ENCODE data around the gene SREBF1.

The SREBF1 gene

DNA sequence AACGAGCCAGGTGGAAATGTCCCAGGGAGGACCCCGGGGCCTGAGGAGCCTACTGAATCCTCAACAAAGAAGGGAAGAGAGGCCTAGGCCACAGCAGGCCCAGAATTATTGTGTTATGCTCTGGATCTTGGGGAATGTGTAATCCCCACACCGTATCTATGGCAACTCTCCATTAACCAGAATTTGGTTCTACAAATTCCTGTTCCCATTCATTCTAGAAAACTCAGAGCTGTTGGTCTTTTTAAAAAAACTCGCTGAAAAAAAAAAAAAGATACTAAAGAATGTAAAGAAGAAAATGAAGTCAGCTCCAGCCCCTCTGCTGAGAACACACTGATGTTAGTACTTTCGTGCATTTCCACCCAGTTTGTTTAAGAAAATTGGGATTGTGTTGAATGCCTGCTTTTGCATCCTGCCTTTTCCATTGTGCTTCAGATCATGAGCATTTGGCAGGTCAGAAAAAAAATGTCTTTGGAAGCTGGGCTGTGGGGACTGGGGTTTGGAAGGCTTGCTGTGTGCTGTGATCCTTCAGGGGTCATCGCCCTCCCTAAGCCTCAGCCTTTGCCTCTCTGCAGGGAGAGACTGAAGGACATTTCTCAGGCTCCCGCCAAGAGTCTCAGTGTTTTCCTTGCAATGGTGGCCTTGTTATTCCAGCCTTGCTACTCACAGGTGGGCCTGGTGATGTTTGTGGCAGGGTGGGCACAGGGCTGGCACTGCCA lies 69.5 kb downstream of the SREBF1 start:
- H3K27ac ChIP-seq = no peak overlapping the region
- TF ChIP-seq, protein P1, sequence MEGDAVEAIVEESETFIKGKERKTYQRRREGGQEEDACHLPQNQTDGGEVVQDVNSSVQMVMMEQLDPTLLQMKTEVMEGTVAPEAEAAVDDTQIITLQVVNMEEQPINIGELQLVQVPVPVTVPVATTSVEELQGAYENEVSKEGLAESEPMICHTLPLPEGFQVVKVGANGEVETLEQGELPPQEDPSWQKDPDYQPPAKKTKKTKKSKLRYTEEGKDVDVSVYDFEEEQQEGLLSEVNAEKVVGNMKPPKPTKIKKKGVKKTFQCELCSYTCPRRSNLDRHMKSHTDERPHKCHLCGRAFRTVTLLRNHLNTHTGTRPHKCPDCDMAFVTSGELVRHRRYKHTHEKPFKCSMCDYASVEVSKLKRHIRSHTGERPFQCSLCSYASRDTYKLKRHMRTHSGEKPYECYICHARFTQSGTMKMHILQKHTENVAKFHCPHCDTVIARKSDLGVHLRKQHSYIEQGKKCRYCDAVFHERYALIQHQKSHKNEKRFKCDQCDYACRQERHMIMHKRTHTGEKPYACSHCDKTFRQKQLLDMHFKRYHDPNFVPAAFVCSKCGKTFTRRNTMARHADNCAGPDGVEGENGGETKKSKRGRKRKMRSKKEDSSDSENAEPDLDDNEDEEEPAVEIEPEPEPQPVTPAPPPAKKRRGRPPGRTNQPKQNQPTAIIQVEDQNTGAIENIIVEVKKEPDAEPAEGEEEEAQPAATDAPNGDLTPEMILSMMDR (conservative IDR thresholded peaks at IDR 0.05) = no peak

DNA sequence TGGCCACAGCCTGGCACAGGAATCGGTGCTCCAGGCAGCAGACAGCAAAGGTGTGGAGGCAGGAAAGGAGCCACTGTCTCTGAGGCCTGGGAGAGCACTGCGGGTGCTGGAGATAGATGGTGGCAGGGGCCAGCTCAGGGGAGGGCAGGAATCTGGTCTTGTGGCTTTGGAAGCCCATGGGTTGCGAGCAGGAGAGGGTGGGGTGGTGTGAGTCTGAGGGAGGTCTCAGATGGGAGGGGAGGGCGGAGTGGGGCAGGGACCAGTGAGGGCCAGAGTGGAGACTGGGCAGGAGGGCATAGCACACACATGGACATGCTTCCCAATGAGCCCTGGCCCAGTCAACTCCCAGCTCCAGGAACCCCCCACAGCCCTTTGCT lies 70.1 kb downstream of the SREBF1 start:
- no peak overlapping the region for H3K27ac ChIP-seq
- TF ChIP-seq, protein P1 (conservative IDR thresholded peaks at IDR 0.05) = no peak

DNA sequence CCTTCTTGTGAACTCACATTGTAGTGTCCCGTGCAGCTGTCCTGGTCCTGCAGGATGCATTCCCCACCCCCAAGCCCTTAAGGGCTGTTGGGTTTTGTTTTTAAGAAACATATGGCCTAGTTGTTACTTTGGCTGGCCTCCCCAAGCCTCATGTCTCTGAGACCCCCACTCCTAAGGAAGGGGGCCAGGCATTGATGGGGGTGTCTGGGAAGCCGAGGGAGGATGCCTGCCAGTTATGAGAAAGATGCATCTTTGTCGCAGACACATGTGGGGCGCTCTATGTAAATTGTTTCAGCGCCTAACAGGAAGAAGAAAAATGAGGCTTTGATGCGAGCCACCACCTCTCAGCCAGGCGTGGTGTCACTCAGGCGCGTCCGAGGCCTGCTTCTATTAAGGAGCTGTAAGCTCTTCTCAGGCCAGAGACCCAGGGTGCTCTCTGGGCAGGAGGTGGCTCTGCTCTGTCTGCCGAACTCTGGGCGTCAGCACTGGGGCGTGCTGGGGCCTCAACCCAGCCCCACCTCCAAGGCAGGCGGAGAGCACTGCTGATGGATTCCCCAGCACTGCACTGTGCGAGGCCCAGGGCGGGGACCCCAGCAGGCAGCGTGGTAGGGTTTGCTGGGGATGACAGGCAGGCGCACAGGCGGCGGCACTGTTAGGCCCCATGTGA lies 70.6 kb downstream of the SREBF1 start:
- H3K27ac ChIP-seq = no peak overlapping the region
- TF ChIP-seq, protein P1 (conservative IDR thresholded peaks at IDR 0.05) = no peak

DNA sequence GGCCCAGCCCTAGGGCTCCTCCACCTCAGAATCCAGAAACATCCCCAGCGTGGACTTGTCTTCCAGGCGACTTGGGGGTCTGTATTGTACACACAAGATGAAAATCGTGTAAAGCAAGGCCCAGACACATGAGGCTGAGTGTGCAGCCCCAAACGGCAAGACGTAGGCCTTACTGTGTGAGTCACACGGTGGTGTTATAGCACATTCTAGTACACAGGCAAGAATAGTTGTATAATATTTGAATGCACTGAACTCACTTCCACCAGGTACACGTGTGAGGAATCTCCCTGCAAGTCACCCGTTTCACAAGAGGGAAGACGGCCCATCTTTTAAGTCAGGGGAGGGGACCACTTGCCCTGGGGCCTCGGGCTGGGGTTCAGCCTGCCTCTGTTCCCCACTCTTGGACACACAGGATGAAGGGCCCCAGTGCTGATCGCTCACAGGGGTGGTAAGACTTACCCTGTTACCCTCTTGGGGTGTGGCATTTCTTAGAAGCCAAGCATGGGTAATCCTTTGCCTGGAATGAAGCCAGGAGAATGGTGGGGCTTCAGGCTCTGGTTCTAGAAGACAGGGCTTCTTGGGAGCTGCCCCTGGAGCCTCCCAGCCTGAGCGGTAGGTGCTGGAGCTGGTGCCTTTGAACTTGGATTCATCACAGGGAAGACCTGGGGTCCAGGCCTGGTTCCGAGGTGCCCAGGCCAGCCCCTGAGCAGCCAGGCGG lies 71.3 kb downstream of the SREBF1 start:
- no peak overlapping the region for H3K27ac ChIP-seq
- TF ChIP-seq, protein P1 (conservative IDR thresholded peaks at IDR 0.05) = no peak

DNA sequence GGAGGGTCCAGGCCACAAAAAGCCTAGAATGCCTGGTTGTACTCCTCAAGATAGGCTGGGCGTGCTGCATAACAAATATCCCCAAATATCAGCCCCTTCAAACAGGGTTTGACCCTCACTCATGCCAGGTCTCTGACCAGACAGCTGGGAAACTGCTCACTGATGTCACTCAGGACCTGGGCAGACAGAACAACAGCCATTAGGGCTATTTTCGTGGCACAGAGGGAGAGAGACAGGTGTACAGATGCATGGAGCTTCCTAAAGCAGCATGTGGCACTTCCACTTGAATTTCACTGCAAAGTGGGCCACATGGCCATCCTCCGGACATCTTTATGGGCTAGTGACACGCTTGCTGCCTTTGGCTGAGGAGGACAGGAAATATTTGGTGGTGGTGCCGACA lies 73.1 kb downstream of the SREBF1 start:
- TF ChIP-seq, protein P1 (conservative IDR thresholded peaks at IDR 0.05) = no peak
- H3K27ac ChIP-seq = no peak overlapping the region

DNA sequence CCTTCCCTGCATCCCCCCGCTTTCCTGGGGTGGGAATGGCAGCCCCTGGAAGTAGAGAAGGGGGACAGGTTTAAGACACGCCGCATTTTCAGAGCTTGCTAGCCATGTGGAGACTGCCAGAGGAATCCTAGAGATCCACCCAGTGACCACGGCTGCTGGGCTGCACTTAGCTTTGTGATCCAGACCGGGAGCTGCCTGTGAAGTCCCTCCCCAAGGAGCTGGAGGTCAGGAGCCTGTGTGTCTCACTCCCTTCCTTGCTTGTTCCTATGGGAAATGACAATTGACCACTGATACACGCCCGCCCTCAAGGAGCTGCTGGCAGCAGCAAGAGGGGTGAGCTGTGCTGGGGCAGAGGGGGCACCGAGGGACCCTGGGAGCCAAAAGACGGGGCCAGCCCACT lies 73.7 kb downstream of the SREBF1 start:
- TF ChIP-seq, protein P1 (conservative IDR thresholded peaks at IDR 0.05) = no peak
- H3K27ac ChIP-seq = no peak overlapping the region

DNA sequence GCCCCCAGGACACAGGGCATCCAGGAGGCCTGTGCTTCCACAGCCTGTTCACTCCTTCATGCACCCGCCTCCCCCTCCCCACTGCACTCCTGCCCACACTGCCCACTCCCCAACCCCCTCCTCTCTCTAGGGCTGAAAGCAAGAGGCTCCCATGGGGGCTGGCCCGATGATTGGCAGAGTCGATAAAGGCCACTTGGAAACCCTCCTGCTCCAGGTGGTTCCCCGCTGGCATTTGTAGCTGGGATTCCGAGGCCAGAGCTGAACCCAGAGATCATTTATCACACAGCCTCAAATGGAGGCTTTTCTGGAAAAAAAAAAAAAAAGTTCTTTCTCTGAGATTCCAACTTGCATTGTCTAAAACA lies 74.1 kb downstream of the SREBF1 start:
- TF ChIP-seq, protein P1 (conservative IDR thresholded peaks at IDR 0.05) = no peak
- no peak overlapping the region for H3K27ac ChIP-seq

Data from VCaP (cell line).